SJSA1 (cell line): ENCODE results near the gene FCAMR. TPM values are rescaled to one million over a fixed set of nuclear protein-coding genes. Genes with fewer than 3 reads are reported as not detected.

Experiments used
- DNase-seq, 2 experiments: peaks; one replicate each; pipeline ENCODE4 v3.0.0-alpha.2; 2015 to 2020; ENCODE audit warnings: low spot score in 2 of 2, low read depth in 1 of 2
- H3K27ac ChIP-seq: fragments of 250-450 bp; sonication (Bioruptor Pico); 2 replicates; pipeline ENCODE4 v1.5.1; 2020; ENCODE audit warnings: mild to moderate bottlenecking, moderate library complexity
- H3K27me3 ChIP-seq: fragments of 250-450 bp; sonication (Bioruptor Pico); replicated peaks from 2 replicates; pipeline ENCODE4 v1.5.1; 2020; ENCODE audit warnings: mild to moderate bottlenecking, moderate library complexity
- H3K36me3 ChIP-seq: fragments of 250-450 bp; sonication (Bioruptor Pico); 2 replicates; pipeline ENCODE4 v1.5.1; 2020; ENCODE audit warnings: mild to moderate bottlenecking
- H3K4me1 ChIP-seq: fragments of 250-450 bp; sonication (Bioruptor Pico); replicated peaks from 2 replicates; pipeline ENCODE4 v1.6.1; 2021; ENCODE audit warnings: mild to moderate bottlenecking
- H3K4me3 ChIP-seq: fragments of 250-450 bp; sonication (Bioruptor Pico); 2 replicates; pipeline ENCODE4 v1.5.1; 2020; ENCODE audit warnings: mild to moderate bottlenecking
- H3K9me3 ChIP-seq: fragments of 250-450 bp; sonication (Bioruptor Pico); replicated peaks from 2 replicates; pipeline ENCODE4 v1.5.1; 2020; ENCODE audit warnings: mild to moderate bottlenecking
- total RNA-seq: library from RNA; depleted of rRNA; stranded (reverse); fragments of >200 nt; shearing (Covaris generic); gene quantifications from 2 replicates; pipeline ENCODE4 v1.2.3, GENCODE V29; 2014; rRNA removed

Gene FCAMR, protein sequence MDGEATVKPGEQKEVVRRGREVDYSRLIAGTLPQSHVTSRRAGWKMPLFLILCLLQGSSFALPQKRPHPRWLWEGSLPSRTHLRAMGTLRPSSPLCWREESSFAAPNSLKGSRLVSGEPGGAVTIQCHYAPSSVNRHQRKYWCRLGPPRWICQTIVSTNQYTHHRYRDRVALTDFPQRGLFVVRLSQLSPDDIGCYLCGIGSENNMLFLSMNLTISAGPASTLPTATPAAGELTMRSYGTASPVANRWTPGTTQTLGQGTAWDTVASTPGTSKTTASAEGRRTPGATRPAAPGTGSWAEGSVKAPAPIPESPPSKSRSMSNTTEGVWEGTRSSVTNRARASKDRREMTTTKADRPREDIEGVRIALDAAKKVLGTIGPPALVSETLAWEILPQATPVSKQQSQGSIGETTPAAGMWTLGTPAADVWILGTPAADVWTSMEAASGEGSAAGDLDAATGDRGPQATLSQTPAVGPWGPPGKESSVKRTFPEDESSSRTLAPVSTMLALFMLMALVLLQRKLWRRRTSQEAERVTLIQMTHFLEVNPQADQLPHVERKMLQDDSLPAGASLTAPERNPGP
- not detected in 2 replicates for total RNA-seq

GRCh38 chr1:206970446-206970845 is at the start of gene FCAMR:
TSS of gene FCAMR (minus strand) at chr1:206970460. CDS start at chr1:206970125, 335 bp downstream.
- Histone ChIP-seq H3K9me3 (no peaks in the 10 kb centered on the region), H3K4me1 (no peaks in the 10 kb centered on the region), H3K27ac (no peak within 1 kb of the TSS), H3K36me3 (no peaks in the 10 kb centered on the region), H3K27me3 (no peaks in the 10 kb centered on the region), H3K4me3 (no peak within 1 kb of the TSS)
- no peak for DNase-seq

- no peak overlapping the region for H3K27ac ChIP-seq
- no peaks in the 10 kb centered on the region for H3K9me3 ChIP-seq
- H3K27me3 ChIP-seq = no peaks in the 10 kb centered on the region
- peaks cover 17% of the 10 kb centered on the region for H3K4me1 ChIP-seq
- no peaks in the 10 kb centered on the region for H3K36me3 ChIP-seq
- no peak overlapping the region for H3K4me3 ChIP-seq
- no peak for DNase-seq
Measured at GRCh38 chr1:207019661-207020060, 49.4 kb upstream of the FCAMR start.

DNA sequence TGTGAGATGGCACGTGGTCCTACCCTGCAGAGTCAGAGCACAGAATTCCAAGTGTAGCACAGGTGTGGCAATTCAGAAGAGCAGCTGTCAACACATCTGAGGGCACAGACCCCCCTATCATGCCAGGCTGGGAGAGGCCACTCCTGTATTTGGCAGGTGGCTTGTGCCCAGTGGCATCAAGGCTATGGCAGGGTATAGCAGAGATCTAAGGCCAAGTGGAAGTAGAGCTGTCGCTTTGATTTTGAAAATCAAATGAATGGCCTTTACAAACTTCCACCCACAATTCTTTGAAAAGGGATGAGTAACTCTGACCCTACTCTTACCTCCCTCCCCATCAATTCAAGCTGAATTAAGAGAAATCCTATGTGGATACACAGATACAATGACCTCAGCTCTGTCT is 48.9 kb upstream of the FCAMR start:
- Histone ChIP-seq H3K4me3 (no peak overlapping the region), H3K4me1 (peaks cover 13% of the 10 kb centered on the region), H3K27me3 (no peaks in the 10 kb centered on the region), H3K9me3 (no peaks in the 10 kb centered on the region), H3K27ac (no peak overlapping the region), H3K36me3 (no peaks in the 10 kb centered on the region)
- no peak for DNase-seq

GRCh38 chr1:207018707-207019106 is 48.4 kb upstream of the FCAMR start:
- no peak overlapping the region for H3K27ac ChIP-seq
- H3K4me1 ChIP-seq = peaks cover 13% of the 10 kb centered on the region
- H3K27me3 ChIP-seq = no peaks in the 10 kb centered on the region
- no peaks in the 10 kb centered on the region for H3K36me3 ChIP-seq
- H3K9me3 ChIP-seq = no peaks in the 10 kb centered on the region
- no peak overlapping the region for H3K4me3 ChIP-seq
- DNase-seq = no peak

- Histone ChIP-seq H3K9me3 (no peaks in the 10 kb centered on the region), H3K27me3 (no peaks in the 10 kb centered on the region), H3K27ac (no peak overlapping the region), H3K36me3 (no peaks in the 10 kb centered on the region), H3K4me3 (no peak overlapping the region), H3K4me1 (peaks cover 13% of the 10 kb centered on the region)
- no peak for DNase-seq
Measured at GRCh38 chr1:207017615-207018559, 47.6 kb upstream of the FCAMR start.

- Histone ChIP-seq H3K27me3 (no peaks in the 10 kb centered on the region), H3K27ac (no peak overlapping the region), H3K9me3 (no peaks in the 10 kb centered on the region), H3K4me3 (no peak overlapping the region), H3K36me3 (no peaks in the 10 kb centered on the region), H3K4me1 (peaks cover 4% of the 10 kb centered on the region)
- DNase-seq = no peak
Measured at GRCh38 chr1:207015791-207016190, 45.5 kb upstream of the FCAMR start.

DNA sequence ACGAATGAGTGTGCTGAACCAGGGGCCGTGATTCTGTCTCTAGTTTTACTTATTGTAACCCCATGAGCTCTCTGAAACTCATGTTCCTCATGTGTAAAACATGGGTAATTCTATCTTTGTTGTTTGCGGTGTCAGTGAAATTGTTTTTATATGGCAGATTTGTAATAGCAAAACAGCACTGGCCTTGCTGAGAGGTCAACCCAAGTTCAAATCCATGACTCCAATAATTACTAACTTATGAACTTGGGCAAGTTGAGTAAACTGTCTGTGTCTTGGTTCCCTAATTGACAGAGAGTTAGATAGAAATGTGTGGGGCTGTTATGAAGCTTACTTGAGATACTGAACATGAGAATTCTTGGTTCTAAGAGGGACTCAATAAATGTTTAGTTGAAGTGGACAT is 44.5 kb upstream of the FCAMR start:
- H3K27me3 ChIP-seq = no peaks in the 10 kb centered on the region
- H3K4me1 ChIP-seq = no peaks in the 10 kb centered on the region
- H3K4me3 ChIP-seq = no peak overlapping the region
- H3K27ac ChIP-seq = no peak overlapping the region
- no peaks in the 10 kb centered on the region for H3K36me3 ChIP-seq
- H3K9me3 ChIP-seq = no peaks in the 10 kb centered on the region
- DNase-seq = no peak

DNA sequence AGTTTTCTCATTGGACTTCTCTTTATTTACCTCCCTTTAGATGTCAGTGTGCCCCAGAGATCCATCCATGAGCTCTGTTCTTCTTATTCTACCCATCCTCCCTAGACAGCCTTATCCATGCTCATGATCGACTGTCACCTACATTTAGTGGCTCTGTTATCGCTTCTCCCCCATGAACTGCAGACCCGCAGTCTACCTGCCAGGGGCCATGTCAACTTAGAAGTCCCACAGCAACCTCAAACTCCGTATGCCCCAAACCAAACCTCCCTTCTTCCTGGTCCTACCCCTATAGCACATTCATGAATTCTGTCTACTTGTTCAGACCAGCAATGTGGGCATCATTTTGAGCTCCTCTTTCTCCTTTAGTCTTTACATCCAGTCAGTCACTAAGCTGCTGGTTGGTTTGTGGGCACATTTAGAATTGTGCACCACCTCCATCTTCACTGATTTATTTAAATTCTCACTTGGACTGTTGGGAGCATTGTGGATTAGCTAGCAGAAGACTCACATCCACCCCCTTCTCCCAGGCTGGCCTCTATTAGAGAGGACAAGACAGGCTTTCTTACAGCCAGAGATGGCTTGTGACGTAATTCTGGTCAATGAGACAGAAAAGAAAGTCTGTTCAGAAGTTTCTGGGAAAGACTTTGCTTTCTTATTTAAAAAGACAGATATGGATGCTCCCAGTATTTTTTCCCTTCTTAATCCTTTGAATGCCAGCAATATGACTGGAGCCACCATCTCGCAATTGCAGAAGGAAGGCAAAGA is 43.2 kb upstream of the FCAMR start:
- DNase-seq = no peak
- H3K36me3 ChIP-seq = no peaks in the 10 kb centered on the region
- H3K4me1 ChIP-seq = no peaks in the 10 kb centered on the region
- H3K27me3 ChIP-seq = no peaks in the 10 kb centered on the region
- H3K9me3 ChIP-seq = peaks cover 4% of the 10 kb centered on the region
- H3K27ac ChIP-seq = no peak overlapping the region
- no peak overlapping the region for H3K4me3 ChIP-seq

GRCh38 chr1:207010726-207011125 is 40.5 kb upstream of the FCAMR start:
- no peak for DNase-seq
- Histone ChIP-seq H3K27ac (no peak overlapping the region), H3K9me3 (peaks cover 14% of the 10 kb centered on the region), H3K27me3 (no peaks in the 10 kb centered on the region), H3K4me1 (peaks cover 18% of the 10 kb centered on the region), H3K4me3 (no peak overlapping the region), H3K36me3 (no peaks in the 10 kb centered on the region)

GRCh38 chr1:207009945-207010344 is 39.7 kb upstream of the FCAMR start:
- DNase-seq = no peak
- Histone ChIP-seq H3K27ac (no peak overlapping the region), H3K27me3 (no peaks in the 10 kb centered on the region), H3K4me3 (no peak overlapping the region), H3K36me3 (no peaks in the 10 kb centered on the region), H3K4me1 (peaks cover 21% of the 10 kb centered on the region), H3K9me3 (peaks cover 14% of the 10 kb centered on the region)

- Histone ChIP-seq H3K4me3 (no peak overlapping the region), H3K27me3 (no peaks in the 10 kb centered on the region), H3K36me3 (no peaks in the 10 kb centered on the region), H3K4me1 (peaks cover 23% of the 10 kb centered on the region), H3K9me3 (peaks cover 14% of the 10 kb centered on the region), H3K27ac (no peak overlapping the region)
- no peak for DNase-seq
Measured at GRCh38 chr1:207009182-207009850, 39.1 kb upstream of the FCAMR start.

DNA sequence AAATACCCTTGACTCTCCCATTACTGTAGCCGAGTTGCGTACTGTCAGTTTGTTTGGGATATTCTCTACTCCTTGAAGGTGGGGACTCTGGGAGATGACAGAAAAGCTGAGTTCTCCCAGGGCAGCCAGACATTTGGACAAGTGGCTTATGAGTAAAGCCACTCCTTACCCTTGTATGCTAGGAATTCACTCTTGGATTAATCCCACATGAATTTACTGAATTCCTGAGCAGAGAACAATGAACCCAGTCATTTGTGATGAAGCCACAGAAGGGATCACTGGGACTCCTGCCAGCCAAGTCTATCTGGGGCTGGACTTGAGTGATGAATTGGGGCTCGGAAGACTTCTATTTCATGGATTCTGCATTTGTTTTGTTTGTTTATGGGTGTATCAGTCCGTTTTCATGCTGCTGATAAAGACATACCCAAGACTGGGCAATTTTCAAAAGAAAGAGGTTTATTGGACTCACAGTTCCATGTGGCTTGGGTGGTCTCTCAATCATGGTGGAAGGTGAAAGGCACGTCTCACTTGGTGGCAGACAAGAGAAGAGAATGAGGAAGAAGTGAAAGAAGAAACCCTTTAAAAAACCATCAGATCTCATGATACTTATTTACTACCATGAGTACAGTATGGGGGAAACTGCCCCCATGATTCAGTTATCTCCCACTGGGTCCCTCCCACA is 37.2 kb upstream of the FCAMR start:
- Histone ChIP-seq H3K36me3 (no peaks in the 10 kb centered on the region), H3K9me3 (peaks cover 14% of the 10 kb centered on the region), H3K27ac (peak overlapping the region; percentile 89), H3K4me1 (peaks cover 28% of the 10 kb centered on the region), H3K4me3 (no peak overlapping the region), H3K27me3 (no peaks in the 10 kb centered on the region)
- DNase-seq = peak; percentile 92 to 96
